ENCODE measurements around the gene DCLK2.

Gene DCLK2

GRCh38 chr4:150078041-150078578 is at the start of gene DCLK2:
Gene DCLK2 (plus strand): TSS chr4:150078445. CDS start chr4:150079028, 583 bp downstream.
- TF ChIP-seq CTCF (conservative IDR thresholded peaks at IDR 0.05; ENCODE audit: low read depth, low read length), result no peak
- peak within 1 kb of the TSS; percentile 65 for H3K4me3 ChIP-seq (ENCODE audit: low read length)
- DNase-seq (ENCODE audit: low read depth), result peak; percentile 30

DNA sequence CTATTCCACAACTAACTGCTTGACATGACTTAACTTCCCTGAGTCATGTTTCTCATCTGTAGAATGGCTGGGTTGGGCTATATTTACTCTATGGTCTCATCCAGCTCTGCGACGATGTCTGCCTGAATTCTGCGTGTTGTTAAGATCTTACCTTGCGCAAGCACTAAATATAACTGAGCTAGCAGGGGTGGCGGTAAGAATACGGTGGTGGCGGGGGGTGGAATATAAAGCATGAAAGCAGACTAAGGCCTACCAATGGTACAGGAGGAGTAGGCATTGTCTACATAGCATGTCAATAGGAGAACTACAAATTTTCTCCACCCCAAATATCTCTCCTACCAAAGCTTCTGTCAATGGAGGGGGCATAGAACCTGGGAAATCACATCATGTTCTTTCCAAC is 45.7 kb upstream of the DCLK2 start:
- H3K4me3 ChIP-seq (ENCODE audit: low read length), result no peak overlapping the region
- no peak for TF ChIP-seq CTCF (conservative IDR thresholded peaks at IDR 0.05; ENCODE audit: low read depth, low read length)
- no peak for DNase-seq (ENCODE audit: low read depth)

- DNase-seq (ENCODE audit: low read depth), result no peak
- H3K4me3 ChIP-seq (ENCODE audit: low read length), result no peak overlapping the region
- no peak for TF ChIP-seq CTCF (conservative IDR thresholded peaks at IDR 0.05; ENCODE audit: low read depth, low read length)
Observed at GRCh38 chr4:150033081-150033480, 45.2 kb upstream of the DCLK2 start.

DNA sequence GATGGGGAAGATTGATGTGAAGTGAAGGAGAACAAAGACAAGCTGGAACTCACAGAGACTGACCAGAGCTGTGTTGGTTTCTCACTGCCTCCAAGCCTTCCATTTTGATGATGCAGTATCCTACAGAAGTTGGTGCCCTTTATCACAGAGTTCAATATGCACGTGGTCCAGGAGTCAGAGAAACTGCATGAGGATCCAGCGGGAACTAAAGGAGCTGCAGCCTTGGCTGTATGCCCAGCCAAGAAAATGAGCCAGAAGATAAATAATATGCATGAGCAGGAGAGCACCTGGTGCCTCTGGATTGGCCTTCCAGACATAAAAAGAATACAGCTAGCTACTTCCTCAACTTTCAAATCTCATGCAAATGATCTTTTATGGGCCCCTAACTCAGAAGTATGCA is 44.3 kb upstream of the DCLK2 start:
- DNase-seq (ENCODE audit: low read depth), result no peak
- no peak for TF ChIP-seq CTCF (conservative IDR thresholded peaks at IDR 0.05; ENCODE audit: low read depth, low read length)
- H3K4me3 ChIP-seq (ENCODE audit: low read length), result no peak overlapping the region

- no peak for TF ChIP-seq CTCF (conservative IDR thresholded peaks at IDR 0.05; ENCODE audit: low read depth, low read length)
- DNase-seq (ENCODE audit: low read depth), result no peak
- no peak overlapping the region for H3K4me3 ChIP-seq (ENCODE audit: low read length)
Observed at GRCh38 chr4:150037251-150037856, 40.9 kb upstream of the DCLK2 start.

DNA sequence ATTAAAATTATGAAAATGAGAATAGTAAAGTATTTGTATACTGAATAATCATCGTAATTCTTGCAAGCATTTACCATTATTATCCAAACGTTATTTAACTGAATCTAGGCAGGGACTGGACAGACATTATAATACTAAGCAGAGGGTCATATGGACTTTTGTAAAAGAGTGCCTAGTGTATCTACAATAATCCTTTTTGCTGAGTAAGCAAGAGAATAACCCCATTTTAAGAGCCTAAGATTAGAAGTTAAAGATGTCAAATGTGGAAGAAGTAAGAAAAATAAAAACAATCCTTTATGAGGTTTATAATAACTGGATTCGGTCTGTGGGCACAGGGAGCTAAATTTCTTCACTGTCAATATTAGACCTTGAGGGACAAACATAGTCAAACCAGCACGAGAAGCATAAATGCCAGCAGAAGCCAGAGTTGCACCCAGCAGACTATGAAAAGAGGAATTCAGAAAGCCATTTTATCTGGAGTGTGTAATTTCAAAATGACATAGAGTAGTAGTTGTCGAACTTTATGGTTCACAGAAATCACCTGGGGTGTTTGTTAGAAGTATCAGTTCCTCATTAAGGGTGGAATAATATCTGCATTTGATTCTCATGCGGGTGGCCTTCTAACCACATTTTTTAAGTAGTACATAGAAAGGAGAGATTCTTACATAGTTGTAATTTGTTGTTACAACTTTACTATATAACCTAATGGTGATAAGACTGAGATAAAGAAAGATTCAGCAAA is 39.7 kb upstream of the DCLK2 start:
- no peak overlapping the region for H3K4me3 ChIP-seq (ENCODE audit: low read length)
- no peak for DNase-seq (ENCODE audit: low read depth)
- no peak for TF ChIP-seq CTCF (conservative IDR thresholded peaks at IDR 0.05; ENCODE audit: low read depth, low read length)

All from retinal pigment epithelial cell (primary cell).